Measurements from ENCODE around the gene OTUD7B.

- TF ChIP-seq POLR2A (IDR thresholded peaks at IDR 0.05; ENCODE audit: control extremely low read depth in 1 of 2, low read depth in 2 of 2, low read length in 2 of 2) (no peak), SP1 (IDR thresholded peaks at IDR 0.05; ENCODE audit: low read depth, low read length) (no peak), RAD21 (IDR thresholded peaks at IDR 0.05 in 1 of 2, conservative IDR thresholded peaks at IDR 0.05 in 1 of 2; ENCODE audit: low read depth in 2 of 2, low read length in 2 of 2) (no peak), JUN (IDR thresholded peaks at IDR 0.05; ENCODE audit: low read depth, low read length) (no peak), CTCF (IDR thresholded peaks at IDR 0.05; ENCODE audit: control extremely low read depth in 1 of 3, insufficient read depth in 1 of 3, low read depth in 1 of 3, low read length in 3 of 3) (no peak), RFX5 (IDR thresholded peaks at IDR 0.05; ENCODE audit: borderline replicate concordance, low read depth, low read length) (no peak), FOSL1 (IDR thresholded peaks at IDR 0.05; ENCODE audit: insufficient read depth, low read depth, low read length) (no peak), TAF7 (optimal IDR thresholded peaks at IDR 0.05; ENCODE audit: borderline replicate concordance, low read depth, low read length) (no peak), MAX (IDR thresholded peaks at IDR 0.05) (no peak)
These were observed 23.3 kb downstream of the OTUD7B start for GRCh38 chr1:149987297-149987595.

Measured in H1 (cell line).